Muscle of leg (tissue), 11 donors: ENCODE results near the gene TTC23. TPM values are rescaled to one million over a fixed set of nuclear protein-coding genes. Genes with fewer than 3 reads are reported as not detected.
"Not testable (repeated sequence)": the region's sequence is repeated elsewhere in the genome, so short reads cannot be mapped to it uniquely, and the experiment has no call there.

ENCODE experiments used
- DNase-seq: peaks from one replicate; pipeline ENCODE4 v3.0.0; 2013
- H3K27ac ChIP-seq: one replicate; pipeline ENCODE4 v1.5.1; 2013; ENCODE audit warnings: mild to moderate bottlenecking, low read length, control low read depth
- H3K27me3 ChIP-seq: one replicate; pipeline ENCODE4 v1.6.1; 2013; ENCODE audit warnings: low read length; ENCODE audit not compliant: control insufficient read depth, insufficient read depth
- H3K36me3 ChIP-seq: one replicate; pipeline ENCODE4 v1.6.1; 2013; ENCODE audit warnings: low read length; ENCODE audit not compliant: control insufficient read depth, insufficient read depth
- H3K4me1 ChIP-seq: one replicate; pipeline ENCODE4 v1.6.1; 2013; ENCODE audit warnings: low read length; ENCODE audit not compliant: control insufficient read depth, insufficient read depth
- H3K4me3 ChIP-seq: one replicate; pipeline ENCODE4 v1.5.1; 2013; ENCODE audit warnings: low read length, control low read depth
- H3K9me3 ChIP-seq: replicated peaks from 2 replicates; pipeline ENCODE4 v1.6.1; 2013; ENCODE audit warnings: low read depth, low read length; ENCODE audit not compliant: control insufficient read depth
- WGBS: methylation state at CpG from one replicate; pipeline ENCODE4 v1.1.5; 2013; ENCODE audit warnings: missing lambda C conversion rate; ENCODE audit not compliant: insufficient coverage; 5-methylcytosine and 5-hydroxymethylcytosine counted together
- polyA plus RNA-seq, 8 donors: library from polyadenylated mRNA; unstranded; fragments of 120-200 nt; gene quantifications; one replicate each; pipeline versions ENCODE4 v1.2.1 to v1.2.3, GENCODE V29; 2013; ENCODE audit warnings: inconsistent platforms in 1 of 8, low replicate concordance in 1 of 8; ENCODE audit not compliant: insufficient read length in 8 of 8, insufficient read depth in 1 of 8
- total RNA-seq: library from RNA; stranded (reverse); fragments of 120-200 nt; gene quantifications from one replicate; pipeline ENCODE4 v1.2.4, GENCODE V29; 2013

TTC23 gene
- total and polyA plus RNA-seq, 9 donors: 16.3 to 22.3 (median 18.6) TPM

GRCh38 chr15:99250494-99250856, 1.1 kb upstream of the TTC23 start:
- no CpG with 5 or more reads among the region's 7 CpGs for whole genome bisulfite sequencing

DNA sequence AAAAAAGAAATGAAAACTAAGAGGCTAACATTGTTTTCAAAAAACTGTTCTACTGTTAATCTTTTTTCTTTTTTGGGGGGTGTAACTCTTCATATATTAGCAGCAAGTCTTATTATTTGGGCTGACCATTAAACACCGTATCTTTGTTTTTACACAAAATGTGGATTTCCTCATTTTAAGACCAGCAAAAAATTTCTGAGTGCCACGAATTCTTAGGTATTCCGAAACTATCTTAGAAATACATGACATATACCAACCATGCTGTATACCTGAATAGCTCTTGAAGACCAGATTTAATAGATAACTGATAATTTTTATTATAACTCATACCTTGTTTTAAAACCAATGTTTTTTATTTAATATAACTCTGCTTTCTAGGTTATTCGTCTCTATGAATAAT, 620 bp upstream of the TTC23 start:
- H3K4me3 ChIP-seq: peak overlapping the region; percentile 51
- H3K27ac ChIP-seq: peak overlapping the region; percentile 99
- no peaks in the 10 kb centered on the region for H3K36me3 ChIP-seq
- H3K27me3 ChIP-seq: no peaks in the 10 kb centered on the region
- WGBS: no CpG with 5 or more reads among the region's 4 CpGs
- H3K4me1 ChIP-seq: peaks cover 12% of the 10 kb centered on the region
- DNase-seq: no peak
- H3K9me3 ChIP-seq: no peaks in the 10 kb centered on the region

More at GRCh38 chr15:99250494-99250856, 1.1 kb upstream of the TTC23 start:
- Histone ChIP-seq H3K4me3 (peak overlapping the region; percentile 51), H3K9me3 (no peaks in the 10 kb centered on the region), H3K27ac (peak overlapping the region; percentile 99), H3K36me3 (no peaks in the 10 kb centered on the region), H3K4me1 (peaks cover 12% of the 10 kb centered on the region), H3K27me3 (no peaks in the 10 kb centered on the region)
- DNase-seq: no peak

DNA sequence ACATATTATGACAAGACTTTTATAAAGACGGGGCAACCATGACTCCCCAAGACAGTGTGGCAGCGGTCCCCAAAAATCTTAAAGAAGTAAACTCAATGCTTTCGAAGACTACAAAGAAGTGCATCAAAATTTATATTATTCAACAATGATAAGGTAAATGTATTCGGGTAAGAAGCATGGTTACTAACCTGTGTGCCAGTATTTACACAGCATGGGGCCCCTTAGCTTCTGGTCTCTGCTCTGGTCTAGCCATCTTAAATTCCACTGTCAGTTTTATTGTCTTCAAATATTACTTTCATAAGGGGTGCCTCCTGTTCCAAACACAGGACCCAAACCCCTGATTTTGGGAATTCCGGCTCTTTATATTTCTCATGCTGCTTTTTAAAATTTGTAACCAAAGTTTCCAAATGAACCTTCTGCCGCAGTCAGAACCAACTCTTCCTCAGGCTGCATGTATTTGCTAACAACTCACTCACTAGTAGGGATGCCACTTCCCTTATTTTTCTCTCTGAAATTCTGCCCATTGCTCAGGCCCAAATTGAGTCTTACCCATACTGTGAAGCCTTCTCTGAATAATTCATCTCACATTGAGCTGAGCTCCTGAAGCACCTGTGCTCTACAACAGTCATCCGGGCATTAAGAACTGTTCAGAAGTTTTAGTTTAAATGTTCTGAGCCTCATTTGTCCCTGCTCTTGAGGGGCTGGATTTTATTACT, 1.2 kb downstream of the TTC23 start:
- WGBS: 88% methylated on average over 2 of the region's 7 CpGs
- H3K9me3 ChIP-seq: no peaks in the 10 kb centered on the region
- H3K27ac ChIP-seq: no peak overlapping the region
- peaks cover 12% of the 10 kb centered on the region for H3K4me1 ChIP-seq
- DNase-seq: peak; percentile 15
- H3K36me3 ChIP-seq: no peaks in the 10 kb centered on the region
- H3K27me3 ChIP-seq: no peaks in the 10 kb centered on the region
- peak overlapping the region; percentile 51 for H3K4me3 ChIP-seq

GRCh38 chr15:99247062-99247461, 2.3 kb downstream of the TTC23 start:
- Histone ChIP-seq H3K36me3 (no peaks in the 10 kb centered on the region), H3K27ac (no peak overlapping the region), H3K4me3 (no peak overlapping the region), H3K27me3 (no peaks in the 10 kb centered on the region), H3K9me3 (no peaks in the 10 kb centered on the region), H3K4me1 (peaks cover 6% of the 10 kb centered on the region)
- no CpG with 5 or more reads among the region's 3 CpGs for WGBS
- no peak for DNase-seq

- H3K27me3 ChIP-seq: no peaks in the 10 kb centered on the region
- no peak for DNase-seq
- H3K4me3 ChIP-seq: no peak overlapping the region
- no CpG with 5 or more reads among the region's 4 CpGs for WGBS
- H3K36me3 ChIP-seq: peaks cover 14% of the 10 kb centered on the region
- no peaks in the 10 kb centered on the region for H3K9me3 ChIP-seq
- H3K4me1 ChIP-seq: peaks cover 6% of the 10 kb centered on the region
- H3K27ac ChIP-seq: no peak overlapping the region
Observed at GRCh38 chr15:99244306-99244705, 5.1 kb downstream of the TTC23 start.

DNA sequence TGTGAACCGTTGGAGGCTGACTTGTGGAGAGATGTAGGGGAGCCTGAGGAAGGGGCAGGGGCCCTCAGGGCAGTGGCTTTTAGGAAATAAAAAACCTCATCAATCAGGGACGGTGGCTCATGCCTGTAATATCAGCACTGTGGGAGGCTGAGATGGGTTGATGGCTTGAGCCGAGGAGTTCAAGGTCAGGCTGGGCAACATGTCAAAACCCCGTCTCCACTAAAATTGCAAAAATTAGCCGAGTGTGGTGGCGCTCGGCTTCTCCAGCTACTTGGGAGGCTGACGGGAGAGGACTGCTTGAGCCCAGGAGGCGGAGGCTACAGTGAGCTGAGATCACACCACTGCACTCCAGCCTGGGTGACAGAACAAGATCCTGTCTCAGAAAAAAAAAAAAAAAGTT, 7.6 kb downstream of the TTC23 start:
- WGBS: 97% methylated on average over 9 of the region's 9 CpGs

DNA sequence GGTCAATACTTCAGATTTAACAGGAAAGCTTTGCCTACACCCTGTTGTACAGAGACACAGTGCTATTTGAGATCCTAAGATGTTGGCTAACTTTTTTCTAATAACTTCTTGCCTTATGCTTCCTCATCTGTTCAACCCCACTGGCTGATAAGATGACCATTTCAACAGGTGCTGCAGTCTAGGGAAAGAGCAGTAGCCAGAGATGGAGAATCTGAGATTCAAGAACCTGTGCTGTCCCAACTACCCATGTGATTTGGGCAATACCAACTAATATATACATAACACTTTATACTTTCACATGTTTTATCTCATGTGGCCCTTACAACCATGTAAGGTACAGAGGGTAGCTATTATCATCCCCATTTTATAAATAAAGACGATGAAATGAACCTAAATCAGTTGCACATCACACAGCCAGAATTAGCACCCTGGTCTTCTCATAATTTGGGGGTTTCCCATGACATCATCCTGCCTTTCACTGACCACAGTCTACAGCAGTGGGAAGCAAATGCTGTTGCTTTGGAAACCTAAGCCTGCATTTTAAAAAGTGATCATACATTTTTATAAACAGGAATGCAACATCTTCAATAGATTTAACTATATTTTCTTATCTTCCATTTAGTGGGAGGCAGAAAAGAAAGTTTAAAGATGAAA, 9.7 kb downstream of the TTC23 start:
- DNase-seq: no peak
- Histone ChIP-seq H3K4me1 (no peaks in the 10 kb centered on the region), H3K27ac (no peak overlapping the region), H3K27me3 (no peaks in the 10 kb centered on the region), H3K9me3 (no peaks in the 10 kb centered on the region), H3K36me3 (peaks cover 20% of the 10 kb centered on the region), H3K4me3 (no peak overlapping the region)
- WGBS: no CpG with 5 or more reads among the region's 1 CpG

More for the DNA sequence above, 7.6 kb downstream of the TTC23 start:
- DNase-seq: no peak
- no peaks in the 10 kb centered on the region for H3K27me3 ChIP-seq
- no peak overlapping the region for H3K27ac ChIP-seq
- H3K4me3 ChIP-seq: no peak overlapping the region
- no peaks in the 10 kb centered on the region for H3K9me3 ChIP-seq
- peaks cover 20% of the 10 kb centered on the region for H3K36me3 ChIP-seq
- H3K4me1 ChIP-seq: no peaks in the 10 kb centered on the region

DNA sequence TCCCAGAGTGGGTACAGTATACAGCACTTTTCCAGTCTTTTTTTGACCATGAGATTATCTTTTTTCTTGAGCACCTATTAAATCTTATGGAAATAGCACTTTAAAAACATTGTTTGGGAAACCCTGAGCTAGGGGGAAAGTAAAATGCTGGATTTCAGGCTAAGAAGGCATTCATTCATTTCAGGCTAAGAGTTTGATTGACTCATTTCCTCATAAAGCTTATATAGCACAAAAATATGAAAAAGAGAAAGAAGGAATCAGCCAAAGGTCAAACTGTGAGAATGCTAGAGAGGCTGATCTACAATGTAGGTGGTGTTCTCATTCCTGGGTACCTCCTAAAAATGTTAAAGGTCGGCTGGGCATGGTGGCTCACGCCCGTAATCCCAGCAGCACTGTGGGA, 10.5 kb downstream of the TTC23 start:
- no peaks in the 10 kb centered on the region for H3K27me3 ChIP-seq
- no peak overlapping the region for H3K4me3 ChIP-seq
- no peaks in the 10 kb centered on the region for H3K9me3 ChIP-seq
- WGBS: 40% methylated on average over 1 of the region's 3 CpGs
- H3K4me1 ChIP-seq: no peaks in the 10 kb centered on the region
- DNase-seq: no peak
- H3K36me3 ChIP-seq: peaks cover 20% of the 10 kb centered on the region
- H3K27ac ChIP-seq: no peak overlapping the region

DNA sequence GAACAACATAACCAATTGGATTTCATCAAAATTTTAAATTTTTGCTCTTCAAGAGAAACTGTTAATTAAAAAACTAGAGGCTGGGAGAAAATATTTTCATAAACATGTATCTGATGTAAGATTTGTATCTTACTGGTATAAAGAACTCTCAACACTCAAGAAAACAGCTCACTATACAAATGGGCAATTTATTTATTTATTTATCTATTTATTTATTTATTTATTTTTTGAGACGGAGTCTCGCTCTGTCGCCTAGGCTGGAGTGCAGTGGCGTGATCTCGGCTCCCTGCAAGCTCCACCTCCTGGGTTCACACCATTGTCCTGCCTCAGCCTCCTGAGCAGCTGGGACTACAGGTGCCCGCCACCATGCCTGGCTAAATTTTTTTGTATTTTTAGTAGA, 15.2 kb downstream of the TTC23 start:
- no CpG with 5 or more reads among the region's 6 CpGs for WGBS
- H3K4me3 ChIP-seq, H3K27ac ChIP-seq, H3K9me3 ChIP-seq, H3K27me3 ChIP-seq, H3K4me1 ChIP-seq, DNase-seq, H3K36me3 ChIP-seq: not testable (repeated sequence)

- no peaks in the 10 kb centered on the region for H3K9me3 ChIP-seq
- no peaks in the 10 kb centered on the region for H3K27me3 ChIP-seq
- DNase-seq: no peak
- WGBS: no CpG with 5 or more reads among the region's 2 CpGs
- peaks cover 5% of the 10 kb centered on the region for H3K36me3 ChIP-seq
- no peak overlapping the region for H3K4me3 ChIP-seq
- no peaks in the 10 kb centered on the region for H3K4me1 ChIP-seq
- H3K27ac ChIP-seq: no peak overlapping the region
Observed at GRCh38 chr15:99232740-99233139, 16.6 kb downstream of the TTC23 start.
